GM21390 (cell line): ENCODE data around the gene DIP2C.
"Not testable (repeated sequence)": the region's sequence is repeated elsewhere in the genome, so short reads cannot be mapped to it uniquely, and the experiment has no call there.

Experiments
- ATAC-seq: cut with Tn5 transposase; IDR thresholded peaks from one replicate; pipeline ENCODE4 v1.9.1; 2021; ENCODE audit not compliant: unreplicated experiment

The DIP2C gene

DNA sequence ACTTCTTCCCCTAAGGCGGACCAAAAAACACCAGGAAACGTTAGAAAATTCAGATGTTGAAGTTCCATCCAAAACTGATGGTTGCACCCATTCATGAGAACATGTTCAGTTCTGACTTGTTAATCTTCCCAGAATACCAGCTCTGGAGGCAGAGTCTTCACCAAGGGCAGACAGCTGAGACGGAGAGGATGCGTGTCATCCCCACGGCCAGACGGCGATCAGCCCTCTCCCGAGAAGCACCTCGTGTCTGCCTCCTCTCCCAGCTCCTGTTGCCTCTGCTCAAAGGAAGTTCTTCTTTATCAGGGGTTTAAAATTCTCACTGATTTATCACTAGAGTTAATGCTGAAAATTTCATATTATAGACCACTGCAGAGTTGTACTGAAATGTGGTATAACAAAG is 284.5 kb downstream of the DIP2C start:
- no peak for ATAC-seq

- ATAC-seq, result no peak
These were observed 285.1 kb downstream of the DIP2C start for GRCh38 chr10:404346-404745.

DNA sequence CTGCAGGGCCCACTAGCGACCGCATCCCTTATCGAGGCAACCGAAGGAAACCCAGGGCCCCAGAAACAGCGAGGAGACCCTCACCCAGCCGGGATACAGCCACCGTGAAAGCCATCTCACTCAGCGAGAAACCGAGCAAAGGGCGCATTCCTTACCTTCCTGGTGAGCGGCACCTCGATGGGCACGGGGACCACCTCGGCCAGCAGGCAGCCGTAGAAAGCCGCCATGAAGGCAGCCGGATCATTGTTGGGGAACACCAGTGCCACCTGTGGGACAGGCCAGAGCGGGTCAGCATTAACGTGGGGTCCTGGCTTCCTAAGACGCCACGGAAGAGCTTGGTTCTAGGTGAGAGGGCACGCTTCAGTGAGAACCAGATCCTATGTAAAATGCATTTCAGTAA is 290.5 kb downstream of the DIP2C start:
- no peak for ATAC-seq

DNA sequence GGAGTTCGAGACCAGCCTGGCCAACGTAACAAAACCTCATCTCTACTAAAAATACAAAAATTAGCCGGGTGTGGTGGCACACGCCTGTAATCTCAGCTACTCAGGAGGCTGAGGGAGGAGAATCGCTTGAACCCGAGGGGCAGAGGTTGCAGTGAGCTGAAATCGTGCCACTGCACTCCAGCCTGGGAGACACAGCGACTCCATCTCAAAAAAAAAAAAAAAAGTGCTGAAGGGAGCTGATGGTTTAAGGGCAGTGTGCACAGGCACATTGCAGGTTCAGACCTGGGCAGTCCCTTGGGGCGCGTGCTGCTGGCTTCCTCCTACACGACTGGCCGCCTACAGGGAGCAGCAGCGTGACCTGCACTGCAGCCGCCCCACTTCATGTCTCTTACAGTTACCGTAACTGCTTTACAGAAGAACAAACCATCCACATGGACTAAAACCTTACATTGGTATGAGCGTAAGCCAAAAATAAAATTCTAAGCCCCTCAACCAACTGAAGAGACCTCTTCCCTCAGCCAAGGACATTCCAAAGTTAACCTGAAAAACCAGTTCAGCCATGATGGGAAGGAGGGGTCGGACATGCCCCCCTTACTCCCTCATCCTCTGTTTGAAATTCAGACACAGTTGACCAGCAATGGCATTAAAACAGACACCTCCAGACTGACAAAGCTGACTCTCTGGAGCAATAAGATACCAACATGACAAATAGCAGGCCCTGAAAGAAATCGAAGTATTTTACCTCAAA is 292.0 kb downstream of the DIP2C start:
- no peak for ATAC-seq

- ATAC-seq, result no peak
These were observed 292.8 kb downstream of the DIP2C start for GRCh38 chr10:396535-397220.

GRCh38 chr10:396107-396506 is 293.4 kb downstream of the DIP2C start:
- no peak for ATAC-seq

- ATAC-seq, result no peak
These were observed 293.8 kb downstream of the DIP2C start for GRCh38 chr10:395665-396064.

- not testable (repeated sequence) for ATAC-seq
These were observed 294.9 kb downstream of the DIP2C start for GRCh38 chr10:394439-395101.

DNA sequence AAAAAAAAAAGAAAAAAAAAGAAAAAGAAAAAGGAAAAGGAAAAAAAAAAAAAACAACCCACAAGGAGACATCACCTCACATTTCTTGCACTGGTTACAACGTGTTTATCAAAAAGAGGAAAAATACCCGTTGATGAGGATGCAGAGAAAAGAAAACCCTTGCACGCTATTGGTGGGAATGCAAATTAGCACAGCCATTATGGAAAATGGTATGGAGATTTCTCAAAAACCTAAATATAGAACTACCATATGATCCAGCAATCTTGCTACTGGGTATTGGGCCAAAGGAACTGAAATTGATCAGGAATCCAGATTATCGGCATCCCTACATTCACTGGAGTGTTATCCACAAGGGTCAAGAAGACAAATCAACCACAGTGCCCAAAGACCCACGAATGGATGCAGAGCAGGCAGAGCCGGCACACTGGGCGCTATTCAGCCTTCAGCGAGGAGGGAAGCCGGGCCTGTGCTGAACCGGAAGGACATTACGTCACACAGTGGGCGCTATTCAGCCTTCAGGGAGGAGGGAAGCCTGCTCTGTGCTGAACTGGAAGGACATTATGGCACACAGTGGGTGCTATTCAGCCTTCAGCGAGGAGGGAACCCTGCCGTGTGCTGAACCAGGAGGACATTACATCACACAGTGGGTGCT is 295.6 kb downstream of the DIP2C start:
- ATAC-seq, result no peak

DNA sequence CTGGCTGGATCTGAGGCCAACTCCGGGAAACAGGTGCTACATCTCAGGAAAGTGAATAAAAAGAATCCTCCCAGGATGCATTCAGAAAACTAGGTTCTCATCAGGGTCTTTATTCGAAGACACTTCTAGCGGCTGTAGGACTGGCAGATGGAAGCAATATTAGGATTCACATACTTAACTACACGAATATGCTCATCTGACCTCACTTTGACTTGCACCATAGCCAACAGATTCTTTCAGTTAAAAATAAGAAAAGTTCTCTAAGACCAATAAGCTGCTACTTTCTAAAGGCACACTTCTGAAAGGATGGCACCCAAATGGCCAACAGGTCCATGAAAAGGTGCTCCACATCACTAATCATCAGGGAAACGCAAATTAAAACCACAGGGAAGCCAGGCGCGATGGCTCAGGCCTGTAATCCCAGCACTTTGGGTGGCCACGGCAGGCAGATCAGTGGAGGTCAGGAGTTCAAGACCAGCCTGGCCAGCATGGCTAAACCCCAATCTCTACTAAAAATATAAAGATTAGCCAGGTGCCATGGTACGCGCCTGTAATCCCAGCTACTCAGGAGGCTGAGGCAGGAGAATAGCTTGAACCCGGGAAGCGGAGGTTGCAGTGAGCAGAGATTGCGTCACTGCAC is 296.2 kb downstream of the DIP2C start:
- ATAC-seq, result no peak

GRCh38 chr10:392705-393037 is 296.8 kb downstream of the DIP2C start:
- no peak for ATAC-seq

DNA sequence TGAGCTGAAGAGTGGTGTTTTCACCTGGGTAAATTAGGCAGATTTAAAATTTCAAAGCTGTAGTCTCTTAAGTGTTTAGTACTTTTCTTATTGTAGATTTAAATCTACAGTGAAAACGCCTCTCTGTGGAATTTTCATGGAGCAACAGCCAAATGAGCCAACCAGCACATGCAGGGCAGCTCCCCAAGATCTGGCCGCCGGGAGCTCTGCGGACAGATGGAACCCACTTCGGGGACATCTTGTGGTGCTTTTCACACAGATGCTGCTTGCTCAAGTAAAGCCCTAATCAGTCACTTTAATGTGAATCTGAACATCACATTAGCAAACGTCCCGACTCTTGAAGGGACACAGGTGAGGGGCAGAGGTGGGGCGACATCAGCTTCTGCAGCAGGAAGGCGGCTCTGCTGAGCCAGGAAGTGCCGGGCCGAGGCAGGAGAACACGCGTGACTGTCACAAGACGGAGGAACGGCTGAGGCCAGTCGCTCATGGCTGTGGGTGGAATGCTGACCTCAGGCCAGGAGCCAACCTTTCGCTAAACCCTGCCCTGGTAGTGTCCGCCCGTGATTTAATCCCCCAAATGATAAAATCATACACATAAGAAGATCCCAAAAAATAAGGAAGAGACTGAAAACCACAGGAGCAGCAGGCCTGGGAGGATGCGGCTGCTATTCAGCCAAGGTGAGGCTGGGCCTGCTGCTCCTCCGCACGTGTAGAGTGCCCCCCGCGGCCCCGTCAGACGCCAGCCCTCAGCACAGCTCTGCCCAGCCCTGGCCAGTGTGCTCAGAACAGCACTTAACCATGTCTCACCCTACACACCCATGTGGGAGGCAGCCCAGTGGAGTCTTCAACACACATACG is 297.4 kb downstream of the DIP2C start:
- no peak for ATAC-seq

DNA sequence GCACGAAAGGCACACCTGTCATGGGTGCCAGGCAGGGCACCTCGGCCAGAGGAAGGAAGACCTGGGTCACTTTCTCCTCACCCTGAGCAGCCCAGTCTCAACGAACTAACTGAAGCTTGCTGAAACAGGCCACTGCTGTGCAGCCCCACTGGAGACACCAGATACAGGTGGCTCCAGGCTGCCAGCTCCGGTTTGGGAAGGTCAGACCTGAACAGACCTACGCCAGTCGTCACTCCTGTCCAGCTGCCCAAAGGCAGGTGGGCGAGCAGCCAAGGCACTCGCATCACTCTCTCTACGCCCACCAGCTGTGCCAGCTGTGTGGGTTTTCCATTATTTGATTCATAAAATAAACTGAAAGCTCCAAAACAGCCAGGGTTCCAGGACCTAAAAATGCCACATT is 298.2 kb downstream of the DIP2C start:
- ATAC-seq, result no peak

- no peak for ATAC-seq
These were observed 298.9 kb downstream of the DIP2C start for GRCh38 chr10:390449-391100.

- ATAC-seq, result no peak
These were observed 299.5 kb downstream of the DIP2C start for GRCh38 chr10:389836-390448.

- ATAC-seq, result no peak
These were observed 300.1 kb downstream of the DIP2C start for GRCh38 chr10:389261-389790.

DNA sequence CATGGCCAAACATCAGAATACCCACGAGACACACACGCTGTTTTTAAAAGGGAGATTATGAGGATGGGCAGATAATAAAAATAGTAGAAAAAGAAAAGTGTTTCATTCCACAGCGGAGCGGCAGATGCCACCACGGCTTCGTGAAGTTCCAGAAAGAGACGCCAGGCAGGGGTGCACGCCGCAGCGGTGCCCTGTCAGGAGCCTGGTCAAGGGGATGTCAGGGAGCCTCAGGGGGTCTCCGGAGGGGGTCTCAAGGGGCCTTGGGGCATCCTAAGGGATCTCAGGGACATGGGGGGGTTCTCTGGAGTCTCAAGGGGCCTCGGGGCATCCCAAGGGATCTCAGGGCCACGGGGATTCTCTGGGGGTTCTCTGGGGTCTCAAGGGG is 300.8 kb downstream of the DIP2C start:
- no peak for ATAC-seq

DNA sequence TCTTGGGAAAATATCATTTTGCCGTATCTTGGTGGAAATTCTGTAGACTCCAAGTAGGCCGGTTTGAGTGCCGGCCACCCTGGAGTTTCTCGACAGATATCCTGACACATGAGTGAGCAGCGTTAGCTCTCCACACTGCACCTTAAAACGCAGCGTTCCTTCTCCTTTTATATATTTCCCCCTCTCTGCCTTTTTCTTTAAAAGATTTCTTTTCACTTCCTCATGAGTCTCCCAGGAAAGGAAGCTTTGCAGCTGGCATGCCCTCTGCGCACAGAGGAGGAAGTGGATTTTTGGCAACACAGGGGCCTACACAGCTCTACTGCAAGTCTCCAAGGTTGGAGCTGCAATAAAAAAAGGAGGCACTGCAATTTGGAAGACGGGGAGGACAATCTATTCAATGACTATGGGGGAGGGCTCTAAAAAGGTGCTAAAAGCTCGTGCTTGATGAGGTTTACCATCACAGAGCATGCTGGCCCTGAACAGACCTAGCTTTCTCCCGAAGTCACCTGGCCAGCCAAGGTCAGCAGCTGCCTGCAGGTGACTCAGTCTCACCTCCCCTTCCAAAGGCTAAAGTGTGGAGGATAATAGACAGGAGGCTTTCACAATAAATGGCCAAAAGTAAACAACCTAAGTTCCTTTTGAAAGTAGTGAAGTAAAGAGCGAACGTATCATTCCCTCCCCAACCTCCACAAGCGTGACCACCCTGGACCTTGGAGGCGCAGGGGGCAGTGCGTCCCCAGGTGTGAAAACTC is 301.4 kb downstream of the DIP2C start:
- ATAC-seq, result no peak

DNA sequence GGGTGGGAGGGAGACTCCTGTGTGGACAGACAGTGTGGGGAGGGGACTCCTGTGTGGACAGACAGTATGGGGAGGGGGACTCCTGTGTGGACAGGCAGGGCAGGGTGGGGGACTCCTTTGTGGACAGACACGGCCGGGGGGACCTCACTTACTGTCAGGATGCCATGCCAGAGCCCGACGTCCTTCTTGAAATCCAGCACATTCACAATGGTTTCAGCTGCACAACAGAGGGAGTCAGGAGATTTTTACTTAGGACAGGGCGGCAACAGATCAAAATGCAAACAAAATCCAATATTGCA is 301.9 kb downstream of the DIP2C start:
- no peak for ATAC-seq
